Natural killer cell (primary cell): ENCODE measurements around the gene TMEM100. TPM values are rescaled to one million over a fixed set of nuclear protein-coding genes. Genes with fewer than 3 reads are reported as not detected.

ENCODE experiments used
- ATAC-seq, 3 donors: fragments of 150-1000 bp in 2 of 3; fragments of 200-7000 bp in 1 of 3; cut with Tn5 transposase; 1 replicate in 1 of 3; 2 replicates in 2 of 3; pipeline ENCODE4 v1.10.0; 2021; ENCODE audit warnings: mild to moderate bottlenecking in 2 of 3, moderate library complexity in 2 of 3
- DNase-seq, 2 donors: peaks; one replicate each; pipeline versions ENCODE4 v3.0.0 to v3.0.0-alpha.2; 2013 to 2021; ENCODE audit warnings: mixed read lengths in 1 of 2
- H3K27ac ChIP-seq: one replicate; pipeline ENCODE4 v1.5.1; 2013; ENCODE audit warnings: mild to moderate bottlenecking, low read length
- H3K27me3 ChIP-seq: one replicate; pipeline ENCODE4 v1.6.1; 2013; ENCODE audit warnings: low read length; ENCODE audit not compliant: control insufficient read depth, insufficient read depth
- H3K36me3 ChIP-seq: one replicate; pipeline ENCODE4 v1.6.1; 2013; ENCODE audit warnings: low read length; ENCODE audit not compliant: control insufficient read depth, insufficient read depth
- H3K4me1 ChIP-seq: one replicate; pipeline ENCODE4 v1.6.1; 2013; ENCODE audit warnings: low read length; ENCODE audit not compliant: control insufficient read depth, insufficient read depth
- H3K4me3 ChIP-seq: one replicate; pipeline ENCODE4 v1.5.1; 2013; ENCODE audit warnings: low read length
- H3K9me3 ChIP-seq: one replicate; pipeline ENCODE4 v1.6.1; 2013; ENCODE audit warnings: low read length; ENCODE audit not compliant: control insufficient read depth, insufficient read depth
- H3K27ac Mint-ChIP-seq, 2 donors: one replicate each; pipeline ENCODE4 v1.8.0; 2022; ENCODE audit warnings: mild to moderate bottlenecking in 2 of 2, mixed read lengths in 2 of 2, moderate library complexity in 1 of 2
- H3K27me3 Mint-ChIP-seq, 2 donors: one replicate each; pipeline ENCODE4 v1.8.0; 2022; ENCODE audit warnings: low read depth in 2 of 2, mixed read lengths in 2 of 2
- H3K36me3 Mint-ChIP-seq: one replicate; pipeline ENCODE4 v1.8.0; 2022; ENCODE audit warnings: mixed read lengths
- H3K4me1 Mint-ChIP-seq, 2 donors: one replicate each; pipeline ENCODE4 v1.8.0; 2022; ENCODE audit warnings: mixed read lengths in 2 of 2
- H3K4me3 Mint-ChIP-seq: one replicate; pipeline ENCODE4 v1.8.0; 2022; ENCODE audit warnings: mild to moderate bottlenecking, moderate library complexity, mixed read lengths
- H3K9me3 Mint-ChIP-seq, 2 donors: one replicate each; pipeline ENCODE4 v1.8.0; 2022; ENCODE audit warnings: mixed read lengths in 2 of 2
- CTCF ChIP-seq: fragments of 200-600 bp; IDR thresholded peaks from one replicate; pipeline ENCODE4 v1.8.0; 2022; ENCODE audit warnings: antibody characterized with exemption
- WGBS: methylation state at CpG from one replicate; pipeline ENCODE4 v1.1.7; 2013; ENCODE audit warnings: missing lambda C conversion rate; ENCODE audit not compliant: insufficient coverage; 5-methylcytosine and 5-hydroxymethylcytosine counted together
- intact Hi-C: fragments of 100-400 bp; cut with micrococcal nuclease; formaldehyde crosslinking; loops from one replicate; pipeline ENCODE4 v1.14.2; 2022
- total RNA-seq, 4 donors: library from RNA; stranded (reverse); fragments of 120-200 nt in 1 of 4; gene quantifications; one replicate each; pipeline versions ENCODE4 v1.2.3 to v1.2.4, GENCODE V29; 2013 to 2022

The TMEM100 gene
- total RNA-seq, 3 donors from 2014 or later (not counting 1 experiment from before 2014, with no cell fraction given) = not detected

DNA sequence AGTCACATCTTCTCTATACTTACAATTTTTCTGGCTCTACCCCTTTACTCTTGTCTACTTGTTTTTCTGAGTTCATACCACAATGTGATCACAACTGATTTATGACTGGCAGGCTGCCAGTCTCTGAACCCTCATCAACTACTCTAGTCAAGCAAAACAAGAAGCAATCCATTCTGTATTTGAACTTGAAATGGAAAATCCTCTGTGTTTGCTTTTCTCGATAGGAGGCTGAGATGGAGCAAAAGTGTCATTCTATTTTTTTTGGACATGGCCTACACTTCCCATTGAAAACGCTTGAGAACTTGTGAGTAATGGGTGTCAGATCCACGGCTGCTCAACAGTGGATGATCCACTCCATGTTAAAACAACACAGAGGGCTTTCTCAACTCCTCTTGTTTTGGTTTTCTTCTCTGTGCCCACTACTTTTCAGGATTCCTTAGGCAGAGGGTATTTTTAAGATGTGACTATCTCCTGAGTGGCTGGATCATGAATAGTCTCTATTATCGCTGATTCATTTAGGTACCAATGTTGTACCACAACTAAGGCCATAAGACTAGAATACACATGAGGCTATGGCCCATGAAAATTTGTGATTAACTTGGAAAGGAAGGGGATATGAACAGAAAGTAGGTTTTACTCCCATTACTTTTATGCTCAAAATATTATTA lies 11.7 kb downstream of the TMEM100 start:
- Histone ChIP-seq H3K4me1 (no peaks in the 10 kb centered on the region), H3K27me3 (no peaks in the 10 kb centered on the region), H3K4me3 (no peak overlapping the region), H3K9me3 (no peaks in the 10 kb centered on the region), H3K27ac (no peak overlapping the region), H3K36me3 (no peaks in the 10 kb centered on the region)
- Mint-ChIP-seq H3K9me3 (no peaks in the 10 kb centered on the region), H3K4me1 (no peaks in the 10 kb centered on the region), H3K27ac (no peak overlapping the region), H3K36me3 (no peaks in the 10 kb centered on the region), H3K4me3 (no peak overlapping the region), H3K27me3 (peaks cover 4 to 5% of the 10 kb centered on the region in 2 donors)
- ATAC-seq = no peak
- TF ChIP-seq CTCF = no peak
- no peak for DNase-seq
- 53% methylated on average over 4 of the region's 4 CpGs for WGBS
- intact Hi-C loops = no loop called here

GRCh38 chr17:55710410-55710809 lies 12.3 kb downstream of the TMEM100 start:
- no peak for TF ChIP-seq CTCF
- H3K27ac ChIP-seq = no peak overlapping the region
- Mint-ChIP-seq H3K36me3 (no peaks in the 10 kb centered on the region), H3K4me1 (no peaks in the 10 kb centered on the region), H3K27me3 (peaks cover 4 to 5% of the 10 kb centered on the region in 2 donors), H3K4me3 (no peak overlapping the region), H3K9me3 (no peaks in the 10 kb centered on the region), H3K27ac (no peak overlapping the region)
- WGBS = 75% methylated on average over 3 of the region's 3 CpGs
- no peaks in the 10 kb centered on the region for H3K36me3 ChIP-seq
- H3K27me3 ChIP-seq = no peaks in the 10 kb centered on the region
- intact Hi-C loops = no loop called here
- no peak for DNase-seq
- no peak overlapping the region for H3K4me3 ChIP-seq
- H3K9me3 ChIP-seq = no peaks in the 10 kb centered on the region
- no peaks in the 10 kb centered on the region for H3K4me1 ChIP-seq
- no peak for ATAC-seq

DNA sequence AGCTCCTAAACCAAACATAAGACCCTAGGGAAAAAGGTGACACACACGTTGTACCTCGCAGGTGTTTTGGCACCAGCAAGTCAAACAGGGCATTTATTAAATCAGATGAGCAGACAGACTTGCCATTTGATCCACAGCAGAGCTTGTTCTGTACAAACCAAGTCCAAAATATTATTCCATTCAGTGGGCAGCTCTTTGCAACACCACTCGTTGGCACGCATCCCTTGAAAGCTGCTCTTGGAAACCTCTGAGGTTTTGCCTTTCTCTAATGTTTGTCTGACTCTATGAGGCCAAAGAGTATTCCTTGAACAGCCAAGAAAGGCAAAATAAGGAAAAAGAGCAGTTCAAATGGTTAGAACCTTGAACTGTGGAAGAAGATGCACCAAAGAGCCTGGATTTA lies 12.7 kb downstream of the TMEM100 start:
- no peak for TF ChIP-seq CTCF
- ATAC-seq = no peak

GRCh38 chr17:55709440-55709839 lies 13.2 kb downstream of the TMEM100 start:
- ATAC-seq = no peak

More for the DNA sequence above, 12.7 kb downstream of the TMEM100 start:
- no peaks in the 10 kb centered on the region for H3K36me3 ChIP-seq
- DNase-seq = no peak
- H3K27me3 Mint-ChIP-seq = peaks cover 4 to 5% of the 10 kb centered on the region in 2 donors
- H3K9me3 Mint-ChIP-seq = no peaks in the 10 kb centered on the region
- H3K36me3 Mint-ChIP-seq = no peaks in the 10 kb centered on the region
- no peak overlapping the region for H3K27ac Mint-ChIP-seq
- H3K4me1 ChIP-seq = no peaks in the 10 kb centered on the region
- intact Hi-C loops = no loop called here
- no peaks in the 10 kb centered on the region for H3K4me1 Mint-ChIP-seq
- no peaks in the 10 kb centered on the region for H3K9me3 ChIP-seq
- H3K27me3 ChIP-seq = no peaks in the 10 kb centered on the region
- 85% methylated on average over 4 of the region's 4 CpGs for WGBS
- no peak overlapping the region for H3K27ac ChIP-seq
- no peak overlapping the region for H3K4me3 ChIP-seq
- H3K4me3 Mint-ChIP-seq = no peak overlapping the region

More at GRCh38 chr17:55709440-55709839, 13.2 kb downstream of the TMEM100 start:
- no peaks in the 10 kb centered on the region for H3K4me1 Mint-ChIP-seq
- intact Hi-C loops = no loop called here
- H3K4me3 Mint-ChIP-seq = no peak overlapping the region
- no peaks in the 10 kb centered on the region for H3K9me3 Mint-ChIP-seq
- H3K36me3 Mint-ChIP-seq = no peaks in the 10 kb centered on the region
- Histone ChIP-seq H3K36me3 (no peaks in the 10 kb centered on the region), H3K27me3 (no peaks in the 10 kb centered on the region), H3K9me3 (no peaks in the 10 kb centered on the region), H3K27ac (no peak overlapping the region), H3K4me3 (no peak overlapping the region), H3K4me1 (no peaks in the 10 kb centered on the region)
- H3K27ac Mint-ChIP-seq = no peak overlapping the region
- no peak for DNase-seq
- peaks cover 4 to 5% of the 10 kb centered on the region in 2 donors for H3K27me3 Mint-ChIP-seq
- 91% methylated on average over 7 of the region's 7 CpGs for WGBS
- no peak for TF ChIP-seq CTCF
